COLO668 (cell line): Measurements from ENCODE around the gene GPR55.

ENCODE experiments used
- DNase-seq: peaks from one replicate; lab custom pipeline; 2025; ENCODE audit not compliant: unreplicated experiment; lab: John Stamatoyannopoulos, UW

The GPR55 gene

GRCh38 chr2:230902180-230902899, 22.7 kb downstream of the GPR55 start:
- DNase-seq: peak; percentile 29

GRCh38 chr2:230901006-230901405, 24.0 kb downstream of the GPR55 start:
- DNase-seq: no peak

GRCh38 chr2:230900336-230900995, 24.6 kb downstream of the GPR55 start:
- no peak for DNase-seq

- no peak for DNase-seq
Measured at GRCh38 chr2:230899786-230900185, 25.3 kb downstream of the GPR55 start.

GRCh38 chr2:230899287-230899686, 25.8 kb downstream of the GPR55 start:
- DNase-seq: no peak

- no peak for DNase-seq
Measured at GRCh38 chr2:230898713-230899091, 26.3 kb downstream of the GPR55 start.

GRCh38 chr2:230898016-230898712, 26.9 kb downstream of the GPR55 start:
- DNase-seq: no peak

GRCh38 chr2:230896346-230897115, 28.5 kb downstream of the GPR55 start:
- no peak for DNase-seq

- no peak for DNase-seq
Measured at GRCh38 chr2:230895536-230896345, 29.3 kb downstream of the GPR55 start.

- no peak for DNase-seq
Measured at GRCh38 chr2:230893841-230894781, 30.9 kb downstream of the GPR55 start.

GRCh38 chr2:230893338-230893737, 31.7 kb downstream of the GPR55 start:
- no peak for DNase-seq

GRCh38 chr2:230891509-230891908, 33.5 kb downstream of the GPR55 start:
- DNase-seq: no peak

GRCh38 chr2:230891064-230891463, 34.0 kb downstream of the GPR55 start:
- DNase-seq: no peak

GRCh38 chr2:230890646-230891045, 34.4 kb downstream of the GPR55 start:
- no peak for DNase-seq

- DNase-seq: no peak
Measured at GRCh38 chr2:230889911-230890601, 35.0 kb downstream of the GPR55 start.

- DNase-seq: no peak
Measured at GRCh38 chr2:230888824-230889400, 36.1 kb downstream of the GPR55 start.

- DNase-seq: no peak
Measured at GRCh38 chr2:230887342-230887741, 37.7 kb downstream of the GPR55 start.

- DNase-seq: no peak
Measured at GRCh38 chr2:230886671-230887071, 38.4 kb downstream of the GPR55 start.
